ENCODE data around the gene KRT38. TPM values are rescaled to one million over a fixed set of nuclear protein-coding genes. Genes with fewer than 3 reads are reported as not detected.

The KRT38 gene
- total RNA-seq, 1 donor from 2014 or later, result not detected

DNA sequence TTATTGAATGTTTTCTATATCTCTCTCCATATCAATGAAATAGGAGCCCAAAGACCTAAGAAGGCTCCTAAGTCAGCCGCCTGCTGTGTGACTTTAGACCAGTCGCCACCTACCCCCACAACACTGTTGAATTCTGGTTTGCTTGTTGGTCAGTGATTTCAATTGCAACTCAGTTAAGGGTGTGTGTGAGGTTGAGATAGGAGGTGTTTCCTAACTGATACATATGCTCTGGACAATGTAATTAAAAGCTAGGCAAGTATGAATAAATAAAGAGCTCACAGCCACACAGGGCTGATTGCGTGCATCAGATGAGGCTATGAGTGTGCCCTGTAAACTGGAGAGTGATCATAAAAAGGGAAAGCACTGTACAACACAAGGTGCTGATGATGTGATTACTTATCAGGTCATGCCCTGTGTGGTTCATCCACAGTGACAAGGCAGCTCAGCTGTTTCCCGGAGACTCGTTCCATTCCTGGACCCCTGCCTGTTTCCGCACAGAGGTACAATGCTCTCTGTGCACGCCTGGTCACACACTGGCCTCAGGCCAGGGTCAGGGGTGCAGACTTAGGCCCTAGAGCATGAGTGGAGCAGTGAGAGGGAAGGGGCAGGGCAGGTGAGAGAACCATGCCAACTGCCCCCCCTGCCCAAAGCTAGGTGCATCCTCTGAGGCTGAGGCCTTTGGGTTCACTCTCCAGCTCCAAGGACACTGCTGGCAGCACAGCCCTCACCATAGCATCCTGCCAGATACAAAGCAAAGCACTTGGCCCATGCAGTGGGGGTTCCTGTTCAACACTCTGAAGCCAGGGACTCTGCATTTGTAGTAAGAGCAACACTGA, 43.4 kb upstream of the KRT38 start:
- Mint-ChIP-seq H3K9me3 (ENCODE audit: unreplicated experiment) (no peaks in the 10 kb centered on the region), H3K36me3 (ENCODE audit: low read depth, unreplicated experiment) (peaks cover 2% of the 10 kb centered on the region), H3K4me3 (ENCODE audit: unreplicated experiment) (no peak overlapping the region), H3K27ac (ENCODE audit: unreplicated experiment) (no peak overlapping the region), H3K27me3 (ENCODE audit: low read depth, unreplicated experiment) (peaks cover 56% of the 10 kb centered on the region), H3K4me1 (ENCODE audit: low read depth, unreplicated experiment) (no peaks in the 10 kb centered on the region)
- Histone ChIP-seq H3K4me3 (ENCODE audit: insufficient read depth, low read depth, low read length) (no peak overlapping the region), H3K27ac (ENCODE audit: low read depth, low read length) (no peak overlapping the region), H3K4me1 (ENCODE audit: insufficient read depth, low read length) (no peaks in the 10 kb centered on the region), H3K79me2 (ENCODE audit: insufficient read depth, low read length) (no peaks in the 10 kb centered on the region), H3K27me3 (ENCODE audit: insufficient read depth, low read length) (peaks cover 3% of the 10 kb centered on the region), H2AFZ (ENCODE audit: low read depth, low read length) (no peak overlapping the region), H3K9me3 (ENCODE audit: insufficient read depth, low read depth, low read length) (no peaks in the 10 kb centered on the region), H4K20me1 (ENCODE audit: insufficient read depth, low read length) (no peaks in the 10 kb centered on the region), H3K4me2 (ENCODE audit: low read length) (no peak overlapping the region), H3K36me3 (ENCODE audit: insufficient read depth, low read length) (no peaks in the 10 kb centered on the region), H3K9ac (ENCODE audit: low read length) (no peak overlapping the region)
- no peak for DNase-seq (ENCODE audit: low read depth)
- no peak for FAIRE-seq
- TF ChIP-seq CTCF (IDR thresholded peaks at IDR 0.05; ENCODE audit: insufficient read depth, low read depth, low read length) (no peak), EZH2 (IDR thresholded peaks at IDR 0.05; ENCODE audit: insufficient read depth, low read length) (no peak)

DNA sequence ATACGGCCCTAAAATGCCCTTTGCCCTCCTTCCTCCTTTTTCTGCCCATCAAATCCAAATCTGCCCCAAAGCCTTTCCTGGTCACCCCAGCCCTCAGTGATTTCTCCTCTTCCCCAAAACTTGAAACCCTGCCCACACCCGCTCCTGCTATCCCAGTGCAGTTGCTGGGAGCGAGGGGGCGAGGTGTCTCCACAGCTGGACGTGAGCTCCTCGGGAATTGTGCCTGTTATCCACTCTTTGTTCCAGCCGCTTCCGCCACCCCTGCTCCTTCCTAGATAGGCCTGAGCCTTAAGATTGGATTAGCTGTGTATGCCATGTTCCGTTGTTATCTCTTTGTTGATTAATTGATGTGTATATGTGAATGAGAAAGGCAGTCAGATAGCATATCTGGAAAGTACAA, 42.7 kb upstream of the KRT38 start:
- no peaks in the 10 kb centered on the region for H3K79me2 ChIP-seq (ENCODE audit: insufficient read depth, low read length)
- FAIRE-seq (no peak), DNase-seq (ENCODE audit: low read depth) (no peak)
- H4K20me1 ChIP-seq (ENCODE audit: insufficient read depth, low read length), result no peaks in the 10 kb centered on the region
- no peaks in the 10 kb centered on the region for H3K36me3 ChIP-seq (ENCODE audit: insufficient read depth, low read length)
- H3K9ac ChIP-seq (ENCODE audit: low read length), result no peak overlapping the region
- H3K4me1 ChIP-seq (ENCODE audit: insufficient read depth, low read length), result no peaks in the 10 kb centered on the region
- H3K4me3 ChIP-seq (ENCODE audit: insufficient read depth, low read depth, low read length), result no peak overlapping the region
- H3K4me3 Mint-ChIP-seq (ENCODE audit: unreplicated experiment), result no peak overlapping the region
- no peak overlapping the region for H3K4me2 ChIP-seq (ENCODE audit: low read length)
- no peak overlapping the region for H3K27ac Mint-ChIP-seq (ENCODE audit: unreplicated experiment)
- H3K27ac ChIP-seq (ENCODE audit: low read depth, low read length), result no peak overlapping the region
- no peaks in the 10 kb centered on the region for H3K9me3 ChIP-seq (ENCODE audit: insufficient read depth, low read depth, low read length)
- peaks cover 54% of the 10 kb centered on the region for H3K27me3 Mint-ChIP-seq (ENCODE audit: low read depth, unreplicated experiment)
- no peak overlapping the region for H2AFZ ChIP-seq (ENCODE audit: low read depth, low read length)
- H3K36me3 Mint-ChIP-seq (ENCODE audit: low read depth, unreplicated experiment), result peaks cover 2% of the 10 kb centered on the region
- H3K9me3 Mint-ChIP-seq (ENCODE audit: unreplicated experiment), result peaks cover 4% of the 10 kb centered on the region
- no peaks in the 10 kb centered on the region for H3K4me1 Mint-ChIP-seq (ENCODE audit: low read depth, unreplicated experiment)
- no peak for TF ChIP-seq CTCF (IDR thresholded peaks at IDR 0.05; ENCODE audit: insufficient read depth, low read depth, low read length)
- TF ChIP-seq EZH2 (IDR thresholded peaks at IDR 0.05; ENCODE audit: insufficient read depth, low read length), result no peak
- peaks cover 3% of the 10 kb centered on the region for H3K27me3 ChIP-seq (ENCODE audit: insufficient read depth, low read length)

- no peak within 1 kb of the TSS for H3K4me3 ChIP-seq (ENCODE audit: insufficient read depth, low read depth, low read length)
- no peaks in the 10 kb centered on the region for H3K27me3 ChIP-seq (ENCODE audit: insufficient read depth, low read length)
- H4K20me1 ChIP-seq (ENCODE audit: insufficient read depth, low read length), result no peaks in the 10 kb centered on the region
- no peak within 1 kb of the TSS for H2AFZ ChIP-seq (ENCODE audit: low read depth, low read length)
- H3K27me3 Mint-ChIP-seq (ENCODE audit: low read depth, unreplicated experiment), result peaks cover 49% of the 10 kb centered on the region
- no peak within 1 kb of the TSS for H3K9ac ChIP-seq (ENCODE audit: low read length)
- H3K4me3 Mint-ChIP-seq (ENCODE audit: unreplicated experiment), result no peak within 1 kb of the TSS
- H3K9me3 ChIP-seq (ENCODE audit: insufficient read depth, low read depth, low read length), result no peaks in the 10 kb centered on the region
- DNase-seq (ENCODE audit: low read depth) (no peak), FAIRE-seq (no peak)
- no peak within 1 kb of the TSS for H3K4me2 ChIP-seq (ENCODE audit: low read length)
- no peaks in the 10 kb centered on the region for H3K4me1 Mint-ChIP-seq (ENCODE audit: low read depth, unreplicated experiment)
- TF ChIP-seq CTCF (IDR thresholded peaks at IDR 0.05; ENCODE audit: insufficient read depth, low read depth, low read length) (no peak), EZH2 (IDR thresholded peaks at IDR 0.05; ENCODE audit: insufficient read depth, low read length) (no peak)
- H3K36me3 ChIP-seq (ENCODE audit: insufficient read depth, low read length), result no peaks in the 10 kb centered on the region
- H3K9me3 Mint-ChIP-seq (ENCODE audit: unreplicated experiment), result peaks cover 4% of the 10 kb centered on the region
- peaks cover 2% of the 10 kb centered on the region for H3K36me3 Mint-ChIP-seq (ENCODE audit: low read depth, unreplicated experiment)
- H3K27ac ChIP-seq (ENCODE audit: low read depth, low read length), result no peak within 1 kb of the TSS
- H3K27ac Mint-ChIP-seq (ENCODE audit: unreplicated experiment), result peak within 1 kb of the TSS; percentile 47
- no peaks in the 10 kb centered on the region for H3K4me1 ChIP-seq (ENCODE audit: insufficient read depth, low read length)
- no peaks in the 10 kb centered on the region for H3K79me2 ChIP-seq (ENCODE audit: insufficient read depth, low read length)
Observed at GRCh38 chr17:41481036-41481435, 40.3 kb upstream of the KRT38 start, which contains the start of gene KRT35. TSS of gene KRT35 (minus strand) at chr17:41481151. CDS start at chr17:41481097, 54 bp downstream.
